IMR-90 (cell line): ENCODE data around the gene DISP2. TPM values are rescaled to one million over a fixed set of nuclear protein-coding genes. Genes with fewer than 3 reads are reported as not detected.

Experiments
- ATAC-seq: fragments of 200-7000 bp; cut with Tn5 transposase; 2 replicates; pipeline ENCODE4 v1.9.1; 2020; ENCODE audit warnings: low read depth, mild to moderate bottlenecking, moderate library complexity
- BruUV-seq: library from RNA; stranded (reverse); fragments of 400-500 nt; replicated peaks from 2 replicates; lab custom pipeline; 2021; lab: Mats Ljungman, UMichigan
- CTCF ChIA-PET: fragments of 300-600 bp; formaldehyde crosslinking; extraction: SDS; loops from one replicate; lab custom pipeline; 2021; ENCODE audit warnings: antibody characterized with exemption; lab: Yijun Ruan, JAX
- POLR2A ChIA-PET: fragments of 300-600 bp; sonication (Branson Sonifier 250); formaldehyde crosslinking; loops from one replicate; lab custom pipeline; 2022; ENCODE audit warnings: antibody characterized with exemption; ENCODE audit not compliant: unreplicated experiment; lab: Charles Lee
- DNase-seq: peaks from one replicate; pipeline ENCODE4 v3.0.0; 2013
- H2AFZ ChIP-seq: replicated peaks from 2 replicates; pipeline ENCODE3; 2013; ENCODE audit warnings: low read length, mild to moderate bottlenecking; ENCODE audit not compliant: poor library complexity
- H2AK5ac ChIP-seq: 2 replicates; pipeline ENCODE4 v1.6.1; 2013; ENCODE audit warnings: low read depth, low read length, inconsistent platforms
- H2AK9ac ChIP-seq: replicated peaks from 2 replicates; pipeline ENCODE3; 2013; ENCODE audit warnings: mild to moderate bottlenecking, low read depth, low read length, moderate library complexity; ENCODE audit not compliant: poor library complexity
- H2BK120ac ChIP-seq: 2 replicates; pipeline ENCODE4 v1.6.1; 2013; ENCODE audit warnings: low read depth, low read length, inconsistent platforms
- H2BK15ac ChIP-seq: 3 replicates; pipeline ENCODE4 v1.6.1; 2013; ENCODE audit warnings: low read depth, low read length, inconsistent platforms
- H2BK20ac ChIP-seq: 2 replicates; pipeline ENCODE4 v1.6.1; 2013; ENCODE audit warnings: low read depth, mild to moderate bottlenecking, inconsistent platforms, low read length, moderate library complexity
- H2BK5ac ChIP-seq: 2 replicates; pipeline ENCODE4 v1.6.1; 2013; ENCODE audit warnings: mild to moderate bottlenecking, low read depth, low read length, inconsistent platforms; ENCODE audit not compliant: poor library complexity, severe bottlenecking
- H3K14ac ChIP-seq: replicated peaks from 2 replicates; pipeline ENCODE4 v1.6.1; 2013; ENCODE audit warnings: low read depth, low read length, inconsistent platforms
- H3K18ac ChIP-seq: 2 replicates; pipeline ENCODE4 v1.6.1; 2013; ENCODE audit warnings: low read depth, low read length, control low read depth
- H3K23ac ChIP-seq: 2 replicates; pipeline ENCODE4 v1.6.1; 2013; ENCODE audit warnings: low read depth, low read length, inconsistent platforms
- H3K27ac ChIP-seq: 2 replicates; pipeline ENCODE4 v1.5.1; 2013; ENCODE audit warnings: mild to moderate bottlenecking, control low read depth, low read length; ENCODE audit not compliant: insufficient read depth
- H3K27me3 ChIP-seq: 2 replicates; pipeline ENCODE4 v1.6.1; 2013; ENCODE audit warnings: low read length; ENCODE audit not compliant: control insufficient read depth, insufficient read depth
- H3K36me3 ChIP-seq: 2 replicates; pipeline ENCODE4 v1.6.1; 2013; ENCODE audit warnings: low read length, mixed read lengths; ENCODE audit not compliant: control insufficient read depth, insufficient read depth
- H3K4ac ChIP-seq: 2 replicates; pipeline ENCODE4 v1.6.1; 2013; ENCODE audit warnings: low read depth, low read length, inconsistent platforms
- H3K4me1 ChIP-seq: 2 replicates; pipeline ENCODE4 v1.6.1; 2013; ENCODE audit warnings: low read length, mixed read lengths; ENCODE audit not compliant: control insufficient read depth, insufficient read depth
- H3K4me2 ChIP-seq: 2 replicates; pipeline ENCODE4 v1.6.1; 2013; ENCODE audit warnings: low read depth, mild to moderate bottlenecking, control low read depth, low read length, moderate library complexity
- H3K4me3 ChIP-seq: 2 replicates; pipeline ENCODE4 v1.5.1; 2013; ENCODE audit warnings: low read depth, mild to moderate bottlenecking, control low read depth, low read length, moderate library complexity; ENCODE audit not compliant: insufficient read depth
- H3K56ac ChIP-seq: 2 replicates; pipeline ENCODE4 v1.6.1; 2013; ENCODE audit warnings: low read length, inconsistent platforms; ENCODE audit not compliant: insufficient read depth; ENCODE audit errors: extremely low read depth
- H3K79me1 ChIP-seq, 2 experiments: 2 replicates each; pipeline ENCODE4 v1.6.1; 2013; ENCODE audit warnings: low read length in 2 of 2, inconsistent platforms in 1 of 2, low read depth in 1 of 2
- H3K9ac ChIP-seq: 2 replicates; pipeline ENCODE4 v1.6.1; 2013; ENCODE audit warnings: low read depth, low read length, control low read depth
- H3K9me1 ChIP-seq: 2 replicates; pipeline ENCODE4 v1.6.1; 2013; ENCODE audit warnings: low read length, inconsistent platforms; ENCODE audit not compliant: insufficient read depth
- H3K9me3 ChIP-seq: 2 replicates; pipeline ENCODE4 v1.6.1; 2013; ENCODE audit warnings: low read length; ENCODE audit not compliant: control insufficient read depth, insufficient read depth
- H4K20me1 ChIP-seq: 2 replicates; pipeline ENCODE4 v1.6.1; 2013; ENCODE audit warnings: low read length, inconsistent platforms; ENCODE audit not compliant: insufficient read depth
- H4K5ac ChIP-seq: 2 replicates; pipeline ENCODE4 v1.6.1; 2013; ENCODE audit warnings: mild to moderate bottlenecking, low read depth, low read length, control low read depth
- H4K8ac ChIP-seq, 2 experiments: 2 replicates each; pipeline ENCODE4 v1.6.1; 2013; ENCODE audit warnings: low read depth in 2 of 2, low read length in 2 of 2, control low read depth in 1 of 2, inconsistent platforms in 1 of 2
- H4K91ac ChIP-seq: 2 replicates; pipeline ENCODE4 v1.6.1; 2013; ENCODE audit warnings: low read depth, low read length, inconsistent platforms; ENCODE audit not compliant: insufficient read depth
- CEBPB ChIP-seq: IDR thresholded peaks from 2 replicates; pipeline ENCODE4 v1.6.1; 2012; ENCODE audit warnings: low read depth, low read length, improper control_type of control experiment
- CTCF ChIP-seq: conservative IDR thresholded peaks from 2 replicates; pipeline ENCODE4 v1.5.1; 2012; ENCODE audit warnings: mild to moderate bottlenecking, low read depth, low read length, improper control_type of control experiment
- FOS ChIP-seq: fragments of 150-350 bp; IDR thresholded peaks from 2 replicates; pipeline ENCODE4 v1.6.1; 2016; ENCODE audit warnings: low read depth, low read length
- MAFK ChIP-seq: IDR thresholded peaks from 2 replicates; pipeline ENCODE4 v1.6.1; 2012; ENCODE audit warnings: low read depth, low read length, improper control_type of control experiment
- MAZ ChIP-seq: IDR thresholded peaks from 2 replicates; pipeline ENCODE4 v1.6.1; 2012; ENCODE audit warnings: low read depth, mild to moderate bottlenecking, low read length, improper control_type of control experiment, moderate library complexity, borderline replicate concordance
- MXI1 ChIP-seq: IDR thresholded peaks from 2 replicates; pipeline ENCODE4 v1.6.1; 2012; ENCODE audit warnings: low read depth, mild to moderate bottlenecking, low read length, moderate library complexity, borderline replicate concordance
- NFE2L2 ChIP-seq: fragments of 150-350 bp; IDR thresholded peaks from 2 replicates; pipeline ENCODE4 v1.6.1; 2016; ENCODE audit warnings: low read depth, mild to moderate bottlenecking, low read length
- RAD21 ChIP-seq: IDR thresholded peaks from 2 replicates; pipeline ENCODE4 v1.6.1; 2012; ENCODE audit warnings: low read length, improper control_type of control experiment
- RFX5 ChIP-seq: IDR thresholded peaks from 2 replicates; pipeline ENCODE4 v1.8.0; 2012; ENCODE audit warnings: low read depth, mild to moderate bottlenecking, low read length, moderate library complexity
- SMC3 ChIP-seq: fragments of 150-350 bp; IDR thresholded peaks from 2 replicates; pipeline ENCODE4 v1.6.1; 2016; ENCODE audit warnings: low read depth, mild to moderate bottlenecking, antibody characterized with exemption, low read length, moderate library complexity
- USF2 ChIP-seq: fragments of 150-350 bp; IDR thresholded peaks from 2 replicates; pipeline ENCODE4 v1.6.1; 2017; ENCODE audit warnings: mild to moderate bottlenecking, antibody characterized with exemption, low read length, low read depth
- WGBS, 2 experiments: methylation state at CpG; one replicate each; pipeline versions ENCODE4 v1.1.5 to v1.1.7; 2013; ENCODE audit warnings: missing lambda C conversion rate in 2 of 2; ENCODE audit not compliant: insufficient read length in 1 of 2; ENCODE audit errors: extremely low coverage in 2 of 2; 5-methylcytosine and 5-hydroxymethylcytosine counted together
- dilution Hi-C: fragments of 300-500 bp; cut with HindIII; formaldehyde crosslinking; loops from one replicate; pipeline ENCODE4 v1.14.3; 2018; ENCODE audit warnings: low sequenced_read_pairs; ENCODE audit not compliant: unreplicated experiment
- in situ Hi-C: fragments of 300-500 bp; cut with MboI; formaldehyde crosslinking; loops from 3 replicates; pipeline ENCODE4 v1.14.3; 2019; ENCODE audit warnings: low sequenced_read_pairs, inconsistent platforms, mixed read lengths
- intact Hi-C: fragments of 100-400 bp; cut with micrococcal nuclease; formaldehyde crosslinking; loops from 2 replicates; pipeline ENCODE4 v1.10.0; 2022
- polyA plus RNA-seq, 3 experiments: library from polyadenylated mRNA; depleted of rRNA; stranded (reverse); fragments of >200 nt; gene quantifications; 2 replicates each; pipeline ENCODE4 v1.2.3, GENCODE V29; 2012; ENCODE audit warnings: low replicate concordance in 1 of 3
- total RNA-seq: library from RNA; depleted of rRNA; stranded (reverse); fragments of >200 nt; gene quantifications from 2 replicates; pipeline ENCODE4 v1.2.3, GENCODE V29; 2012
- TF ChIP-seq, protein P1 (sequence below): fragments of 150-350 bp; IDR thresholded peaks from 2 replicates; pipeline ENCODE4 v1.6.1; 2016; ENCODE audit warnings: low read depth, mild to moderate bottlenecking, low read length, moderate library complexity, borderline replicate concordance

The DISP2 gene
- total and polyA plus RNA-seq, 2 of the 4 experiments (the other 2 are of a cell fraction): 0.34 to 0.36 TPM

- H3K4me1 ChIP-seq: no peaks in the 10 kb centered on the region
- no peak overlapping the region for H3K4me2 ChIP-seq
- H3K9ac ChIP-seq: no peak overlapping the region
- intact Hi-C loops (no loop called here), dilution Hi-C loops (no loop called here), in situ Hi-C loops (loop anchor here (5.0 to 10.0 kb wide), 4 partner anchors 102 to 380 kb away; partner anchors contain the start of gene INAFM2)
- H3K27me3 ChIP-seq: peaks cover 20% of the 10 kb centered on the region
- no peak overlapping the region for H3K56ac ChIP-seq
- H3K4me3 ChIP-seq: no peak overlapping the region
- no peak for TF ChIP-seq MAZ
- TF ChIP-seq FOS: no peak
- TF ChIP-seq CTCF: no peak
- TF ChIP-seq, protein P1, sequence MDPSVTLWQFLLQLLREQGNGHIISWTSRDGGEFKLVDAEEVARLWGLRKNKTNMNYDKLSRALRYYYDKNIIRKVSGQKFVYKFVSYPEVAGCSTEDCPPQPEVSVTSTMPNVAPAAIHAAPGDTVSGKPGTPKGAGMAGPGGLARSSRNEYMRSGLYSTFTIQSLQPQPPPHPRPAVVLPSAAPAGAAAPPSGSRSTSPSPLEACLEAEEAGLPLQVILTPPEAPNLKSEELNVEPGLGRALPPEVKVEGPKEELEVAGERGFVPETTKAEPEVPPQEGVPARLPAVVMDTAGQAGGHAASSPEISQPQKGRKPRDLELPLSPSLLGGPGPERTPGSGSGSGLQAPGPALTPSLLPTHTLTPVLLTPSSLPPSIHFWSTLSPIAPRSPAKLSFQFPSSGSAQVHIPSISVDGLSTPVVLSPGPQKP: no peak
- TF ChIP-seq CEBPB: no peak
- TF ChIP-seq MAFK: no peak
- TF ChIP-seq SMC3: no peak
- TF ChIP-seq MXI1: no peak
- no peak for TF ChIP-seq NFE2L2
- TF ChIP-seq RFX5: no peak
- no peak for TF ChIP-seq USF2
- no peak for TF ChIP-seq RAD21
- no peak overlapping the region for H4K91ac ChIP-seq
- H3K4ac ChIP-seq: no peak overlapping the region
- H3K23ac ChIP-seq: no peak overlapping the region
- no peak overlapping the region for H2AK9ac ChIP-seq
- DNase-seq (no peak), ATAC-seq (no peak)
- H3K14ac ChIP-seq: no peak overlapping the region
- no peak overlapping the region for H2AK5ac ChIP-seq
- no peaks in the 10 kb centered on the region; the same call in 1 of the 2 replicates for H3K36me3 ChIP-seq
- no peak overlapping the region for H2BK5ac ChIP-seq
- no peak overlapping the region for H4K5ac ChIP-seq
- H3K79me1 ChIP-seq: no peaks in the 10 kb centered on the region
- peaks cover 3% of the 10 kb centered on the region; the same call in 1 of the 2 replicates for H4K20me1 ChIP-seq
- WGBS, 2 experiments: no CpG with 5 or more reads among the region's 6 CpGs
- H4K8ac ChIP-seq: no peak overlapping the region
- ChIA-PET CTCF (interaction anchor here (1.1 to 2.5 kb wide), 2 partner anchors 80 to 146 kb away, joined by 3 to 8 read pairs; no protein-coding TSS in a partner anchor), POLR2A (interaction anchor here (0.6 kb wide), 1 partner anchor 33 kb away, joined by 3 read pairs; no protein-coding TSS in a partner anchor)
- BruUV-seq: no TSS peak
- no peak overlapping the region for H3K18ac ChIP-seq
- no peaks in the 10 kb centered on the region for H3K9me1 ChIP-seq
- H3K9me3 ChIP-seq: no peaks in the 10 kb centered on the region
- H2BK20ac ChIP-seq: no peak overlapping the region
- no peak overlapping the region for H2BK120ac ChIP-seq
- no peak overlapping the region for H2BK15ac ChIP-seq
- H2AFZ ChIP-seq: no peak overlapping the region
- no peak overlapping the region for H3K27ac ChIP-seq
Measured at GRCh38 chr15:40424483-40425115, 66.6 kb downstream of the DISP2 start.
